Measurements from ENCODE around the gene IL1RL2.

Gene IL1RL2

DNA sequence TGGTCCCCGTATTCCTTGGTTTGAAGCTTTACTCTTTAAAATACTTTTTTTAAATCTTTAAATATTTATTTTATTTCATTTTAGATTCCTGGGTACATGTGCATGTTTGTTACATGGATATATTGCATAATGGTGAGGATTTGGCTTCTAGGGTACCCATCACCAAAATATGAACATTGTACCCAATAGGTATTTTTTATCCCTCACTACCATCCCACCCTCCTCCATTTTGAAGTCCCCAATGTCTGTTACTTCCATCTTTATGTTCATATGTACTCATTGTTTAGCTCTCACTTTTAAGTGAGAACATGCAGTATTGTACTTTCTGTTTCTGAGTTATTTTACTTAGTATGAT, 65.0 kb downstream of the IL1RL2 start:
- no peak for TF ChIP-seq CTCF (IDR thresholded peaks at IDR 0.05; ENCODE audit: low read depth, low read length)
- H3K4me3 ChIP-seq (ENCODE audit: low read depth, low read length): no peak overlapping the region

DNA sequence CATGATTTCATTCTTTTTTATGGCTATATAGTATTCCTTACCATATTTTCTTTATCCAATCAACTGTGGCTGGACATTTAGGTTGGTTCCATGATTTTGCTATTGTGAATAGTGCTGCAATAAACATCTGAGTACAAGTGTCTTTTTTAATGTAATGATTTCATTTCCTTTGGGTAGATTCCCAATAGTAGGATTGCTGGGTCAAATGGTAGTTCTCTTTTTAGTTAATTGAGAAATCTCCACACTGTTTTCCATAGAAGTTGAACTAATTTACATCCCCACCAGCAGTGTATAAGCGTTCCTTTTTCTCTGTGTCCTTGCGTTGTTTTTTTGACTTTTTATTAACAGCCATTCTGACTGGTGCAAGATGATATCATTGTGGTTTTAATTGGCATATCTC, 65.4 kb downstream of the IL1RL2 start:
- TF ChIP-seq CTCF (IDR thresholded peaks at IDR 0.05; ENCODE audit: low read depth, low read length): no peak
- no peak overlapping the region for H3K4me3 ChIP-seq (ENCODE audit: low read depth, low read length)

- no peak for TF ChIP-seq CTCF (IDR thresholded peaks at IDR 0.05; ENCODE audit: low read depth, low read length)
- no peak overlapping the region for H3K4me3 ChIP-seq (ENCODE audit: low read depth, low read length)
Measured at GRCh38 chr2:102253140-102253752, 66.4 kb downstream of the IL1RL2 start.

DNA sequence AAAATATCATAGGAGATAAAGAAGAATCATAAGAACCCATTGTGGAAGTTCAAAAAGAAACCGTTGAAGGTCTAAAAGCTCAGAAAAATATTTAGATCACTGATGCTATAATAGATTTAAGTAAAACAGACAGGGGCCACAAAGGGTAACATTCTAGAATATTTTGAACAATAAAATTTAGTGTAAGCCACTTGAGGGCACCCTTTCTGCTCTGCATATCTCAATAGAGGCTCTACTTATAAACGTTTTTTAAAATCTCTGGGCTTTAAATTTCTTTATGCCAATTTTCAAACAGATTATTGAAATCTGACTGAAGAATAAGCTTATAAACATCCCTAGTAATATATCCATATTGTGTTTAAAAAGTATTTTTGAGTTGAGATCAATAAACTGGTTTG, 66.9 kb downstream of the IL1RL2 start:
- no peak overlapping the region for H3K4me3 ChIP-seq (ENCODE audit: low read depth, low read length)
- TF ChIP-seq CTCF (IDR thresholded peaks at IDR 0.05; ENCODE audit: low read depth, low read length): no peak

DNA sequence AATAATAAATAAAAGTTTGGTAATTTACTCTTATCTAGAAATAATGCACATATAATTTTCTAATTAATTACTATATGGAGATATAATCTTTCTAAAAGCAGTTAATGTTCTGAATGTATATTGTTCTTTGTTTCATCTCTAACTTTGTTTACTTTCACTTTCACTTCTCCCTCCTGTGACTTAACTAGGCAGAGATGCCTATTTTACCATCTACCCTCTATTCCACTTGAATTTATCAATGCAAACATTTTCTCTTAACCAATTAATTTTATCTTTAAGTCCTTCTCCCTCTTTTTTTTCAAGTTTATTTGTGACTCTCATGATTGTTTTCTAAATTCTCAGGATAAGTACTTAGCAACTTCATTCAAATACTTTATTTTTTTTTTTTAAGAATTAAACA, 69.5 kb downstream of the IL1RL2 start:
- no peak overlapping the region for H3K4me3 ChIP-seq (ENCODE audit: low read depth, low read length)
- TF ChIP-seq CTCF (IDR thresholded peaks at IDR 0.05; ENCODE audit: low read depth, low read length): no peak

- TF ChIP-seq CTCF (IDR thresholded peaks at IDR 0.05; ENCODE audit: low read depth, low read length): no peak
- H3K4me3 ChIP-seq (ENCODE audit: low read depth, low read length): no peak overlapping the region
Measured at GRCh38 chr2:102256874-102257462, 70.1 kb downstream of the IL1RL2 start.

DNA sequence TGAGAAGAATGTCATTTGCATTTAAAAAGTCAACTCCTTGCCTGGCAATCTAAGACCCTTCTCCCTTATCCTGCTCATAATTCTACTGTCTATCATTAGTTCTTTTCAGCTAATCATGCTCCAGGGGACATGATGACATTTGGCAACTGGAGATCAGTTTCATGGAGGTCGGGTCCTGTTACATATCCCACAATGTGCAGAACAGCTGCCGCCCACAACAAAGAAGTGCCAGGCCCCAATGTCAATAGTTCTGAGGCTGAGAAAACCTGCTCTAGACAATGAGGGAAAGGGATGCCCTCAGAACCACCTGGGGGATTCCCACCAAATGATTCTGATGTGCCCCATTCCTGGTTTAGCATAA, 71.2 kb downstream of the IL1RL2 start:
- no peak for TF ChIP-seq CTCF (IDR thresholded peaks at IDR 0.05; ENCODE audit: low read depth, low read length)

More for the DNA sequence above, 71.2 kb downstream of the IL1RL2 start:
- no peak overlapping the region for H3K4me3 ChIP-seq (ENCODE audit: low read depth, low read length)
